Body of pancreas (tissue), 4 donors: ENCODE measurements around the gene TMEM128.

Experiments
- CTCF ChIP-seq, 7 experiments: fragments of 450-650 bp in 4 of 7; fragments of 200-600 bp in 3 of 7; sonication (generic) in 3 of 7; IDR thresholded peaks; one replicate each; pipeline ENCODE4 v1.5.1; 2016 to 2019; ENCODE audit warnings: antibody characterized with exemption in 7 of 7
- POLR2A ChIP-seq, 3 donors: fragments of 450-650 bp; IDR thresholded peaks; one replicate each; pipeline ENCODE4 v1.6.1; 2016; ENCODE audit warnings: antibody characterized with exemption in 3 of 3, mild to moderate bottlenecking in 2 of 3

GRCh38 chr4:4270529-4270928 is 22.5 kb upstream of the TMEM128 start:
- TF ChIP-seq CTCF (IDR thresholded peaks at IDR 0.05), result no peak
- TF ChIP-seq POLR2A (IDR thresholded peaks at IDR 0.05), result no peak
